Neural progenitor cell (in vitro differentiated cells): ENCODE data around the gene ENTPD2.

ENCODE experiments used
- EZH2 ChIP-seq: fragments of 200-600 bp; sonication (generic); IDR thresholded peaks from 2 replicates; pipeline ENCODE4 v1.6.1; 2017; ENCODE audit warnings: antibody characterized with exemption, mild to moderate bottlenecking, moderate library complexity
- TF ChIP-seq, protein P1 (sequence below): fragments of 200-600 bp; sonication (generic); IDR thresholded peaks from 2 replicates; pipeline ENCODE4 v1.5.1; 2017; ENCODE audit warnings: antibody characterized with exemption, mild to moderate bottlenecking

DNA sequence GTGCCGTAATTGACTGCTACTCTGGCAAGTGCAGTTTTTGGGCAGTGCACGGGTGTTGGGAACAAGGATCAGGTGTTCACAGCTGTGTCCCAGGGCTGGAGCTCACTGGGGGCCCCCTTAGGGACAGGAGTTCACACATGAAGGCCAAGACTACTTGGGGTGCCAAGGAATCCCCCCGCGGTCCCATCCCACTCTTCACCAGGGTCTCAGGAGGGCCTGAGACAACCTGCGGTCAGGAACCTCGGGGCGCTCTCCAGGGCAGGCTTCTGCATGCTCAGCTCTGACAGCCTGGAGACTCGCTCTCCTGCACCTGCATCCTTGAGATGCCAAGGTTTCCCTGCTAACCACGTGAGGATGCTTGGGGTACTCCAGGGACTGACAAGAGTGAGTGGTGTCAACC, 30.7 kb upstream of the ENTPD2 start:
- TF ChIP-seq, protein P1, sequence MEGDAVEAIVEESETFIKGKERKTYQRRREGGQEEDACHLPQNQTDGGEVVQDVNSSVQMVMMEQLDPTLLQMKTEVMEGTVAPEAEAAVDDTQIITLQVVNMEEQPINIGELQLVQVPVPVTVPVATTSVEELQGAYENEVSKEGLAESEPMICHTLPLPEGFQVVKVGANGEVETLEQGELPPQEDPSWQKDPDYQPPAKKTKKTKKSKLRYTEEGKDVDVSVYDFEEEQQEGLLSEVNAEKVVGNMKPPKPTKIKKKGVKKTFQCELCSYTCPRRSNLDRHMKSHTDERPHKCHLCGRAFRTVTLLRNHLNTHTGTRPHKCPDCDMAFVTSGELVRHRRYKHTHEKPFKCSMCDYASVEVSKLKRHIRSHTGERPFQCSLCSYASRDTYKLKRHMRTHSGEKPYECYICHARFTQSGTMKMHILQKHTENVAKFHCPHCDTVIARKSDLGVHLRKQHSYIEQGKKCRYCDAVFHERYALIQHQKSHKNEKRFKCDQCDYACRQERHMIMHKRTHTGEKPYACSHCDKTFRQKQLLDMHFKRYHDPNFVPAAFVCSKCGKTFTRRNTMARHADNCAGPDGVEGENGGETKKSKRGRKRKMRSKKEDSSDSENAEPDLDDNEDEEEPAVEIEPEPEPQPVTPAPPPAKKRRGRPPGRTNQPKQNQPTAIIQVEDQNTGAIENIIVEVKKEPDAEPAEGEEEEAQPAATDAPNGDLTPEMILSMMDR, result no peak
- TF ChIP-seq EZH2, result no peak
